Coronary artery (tissue), 2 donors: ENCODE measurements around the gene RAP1GDS1.
"Not testable (repeated sequence)": the region's sequence is repeated elsewhere in the genome, so short reads cannot be mapped to it uniquely, and the experiment has no call there.

Experiments
- DNase-seq: peaks from one replicate; pipeline ENCODE4 v3.0.0-alpha.2; 2017; ENCODE audit warnings: low spot score
- H3K27ac ChIP-seq, 2 donors: fragments of 200-600 bp; sonication (generic); one replicate each; pipeline ENCODE4 v1.5.1; 2016 to 2019
- H3K4me3 ChIP-seq: fragments of 200-600 bp; sonication (generic); 2 replicates; pipeline ENCODE4 v1.5.1; 2016; ENCODE audit warnings: mild to moderate bottlenecking, moderate library complexity
- CTCF ChIP-seq: fragments of 200-600 bp; sonication (generic); IDR thresholded peaks from one replicate; pipeline ENCODE4 v1.5.1; 2019; ENCODE audit warnings: antibody characterized with exemption

Gene RAP1GDS1

GRCh38 chr4:98433691-98434090 is 172.5 kb downstream of the RAP1GDS1 start:
- TF ChIP-seq CTCF, result no peak
- no peak for DNase-seq
- H3K4me3 ChIP-seq, result no peak overlapping the region
- no peak overlapping the region for H3K27ac ChIP-seq

- no peak for TF ChIP-seq CTCF
- Histone ChIP-seq H3K27ac (no peak overlapping the region), H3K4me3 (no peak overlapping the region)
- no peak for DNase-seq
Observed at GRCh38 chr4:98434816-98435215, 173.6 kb downstream of the RAP1GDS1 start.

GRCh38 chr4:98444371-98444770 is 183.2 kb downstream of the RAP1GDS1 start:
- no peak overlapping the region for H3K27ac ChIP-seq
- no peak for TF ChIP-seq CTCF
- DNase-seq, result no peak
- no peak overlapping the region for H3K4me3 ChIP-seq

- no peak overlapping the region for H3K4me3 ChIP-seq
- no peak for TF ChIP-seq CTCF
- H3K27ac ChIP-seq, result no peak overlapping the region
- no peak for DNase-seq
Observed at GRCh38 chr4:98446499-98447375, 185.6 kb downstream of the RAP1GDS1 start.

- no peak for DNase-seq
- no peak overlapping the region for H3K27ac ChIP-seq
- no peak for TF ChIP-seq CTCF
- no peak overlapping the region for H3K4me3 ChIP-seq
Observed at GRCh38 chr4:98447648-98448047, 186.5 kb downstream of the RAP1GDS1 start.

GRCh38 chr4:98448908-98449307 is 187.7 kb downstream of the RAP1GDS1 start:
- no peak for DNase-seq
- no peak overlapping the region for H3K4me3 ChIP-seq
- H3K27ac ChIP-seq, result no peak overlapping the region
- no peak for TF ChIP-seq CTCF

GRCh38 chr4:98452091-98452490 is 190.9 kb downstream of the RAP1GDS1 start:
- H3K27ac ChIP-seq, result no peak overlapping the region
- H3K4me3 ChIP-seq, result no peak overlapping the region
- TF ChIP-seq CTCF, result no peak
- DNase-seq, result no peak

GRCh38 chr4:98457422-98457821 is 196.2 kb downstream of the RAP1GDS1 start:
- not testable (repeated sequence) for H3K4me3 ChIP-seq, DNase-seq, H3K27ac ChIP-seq

GRCh38 chr4:98461121-98461865 is 200.1 kb downstream of the RAP1GDS1 start:
- not testable (repeated sequence) for DNase-seq, H3K27ac ChIP-seq, H3K4me3 ChIP-seq
